H1 (cell line): Measurements from ENCODE around the gene MMEL1. TPM values are rescaled to one million over a fixed set of nuclear protein-coding genes. Genes with fewer than 3 reads are reported as not detected.
"Not testable (repeated sequence)": the region's sequence is repeated elsewhere in the genome, so short reads cannot be mapped to it uniquely, and the experiment has no call there.

Experiments used
- CTCF ChIA-PET: fragments of 300-600 bp; sonication (Branson Sonifier 250); formaldehyde crosslinking; loops from one replicate; lab custom pipeline; 2021; ENCODE audit not compliant: partially characterized antibody; lab: Charles Lee
- POLR2A ChIA-PET: fragments of 300-600 bp; sonication (Branson Sonifier 250); formaldehyde crosslinking; loops from one replicate; lab custom pipeline; 2021; ENCODE audit warnings: inconsistent platforms; ENCODE audit not compliant: partially characterized antibody; lab: Charles Lee
- DNase-seq, 2 experiments: peaks; one replicate each; pipeline versions ENCODE4 v3.0.0 to v3.0.0-alpha.2; 2010 to 2022; ENCODE audit warnings: low spot score in 2 of 2, low read depth in 1 of 2, mixed read lengths in 1 of 2
- FAIRE-seq: peaks from 2 replicates; lab custom pipeline; 2011; peaks lifted over from hg19 to GRCh38; lab: Jason Lieb, UNC
- H2AFZ ChIP-seq: 2 replicates; pipeline ENCODE4 v1.8.1; 2012; ENCODE audit warnings: low read length, inconsistent platforms
- H2AK5ac ChIP-seq: 2 replicates; pipeline ENCODE4 v1.6.1; 2013; ENCODE audit warnings: low read depth, low read length
- H2BK120ac ChIP-seq: replicated peaks from 2 replicates; pipeline ENCODE3; 2013; ENCODE audit warnings: low read depth, low read length, inconsistent platforms
- H2BK12ac ChIP-seq: 2 replicates; pipeline ENCODE4 v1.6.1; 2013; ENCODE audit warnings: low read depth, low read length
- H2BK15ac ChIP-seq: 2 replicates; pipeline ENCODE4 v1.6.1; 2013; ENCODE audit warnings: low read length
- H2BK20ac ChIP-seq: 2 replicates; pipeline ENCODE4 v1.6.1; 2013; ENCODE audit warnings: low read length
- H2BK5ac ChIP-seq: 2 replicates; pipeline ENCODE4 v1.6.1; 2013; ENCODE audit warnings: low read depth, low read length
- H3K14ac ChIP-seq: 2 replicates; pipeline ENCODE4 v1.6.1; 2013; ENCODE audit warnings: inconsistent platforms; ENCODE audit not compliant: insufficient read length
- H3K18ac ChIP-seq: 2 replicates; pipeline ENCODE4 v1.6.1; 2013; ENCODE audit warnings: low read length; ENCODE audit errors: extremely low read depth
- H3K23ac ChIP-seq: 2 replicates; pipeline ENCODE4 v1.6.1; 2013; ENCODE audit warnings: inconsistent platforms; ENCODE audit not compliant: insufficient read length
- H3K23me2 ChIP-seq: 2 replicates; pipeline ENCODE4 v1.6.1; 2013; ENCODE audit warnings: low read depth, low read length
- H3K27ac ChIP-seq: 2 replicates; pipeline ENCODE4 v1.6.1; 2011; ENCODE audit warnings: low read depth, low read length, inconsistent platforms
- H3K27me3 ChIP-seq, 4 experiments: replicated peaks in 1 of 4; 1 replicate in 1 of 4; 2 replicates in 3 of 4; pipeline versions ENCODE4 v1.6.1 to v1.8.1; 2011 to 2013; ENCODE audit warnings: low read length in 3 of 4, mild to moderate bottlenecking in 3 of 4, inconsistent platforms in 2 of 4, mixed read lengths in 2 of 4, moderate library complexity in 1 of 4; ENCODE audit not compliant: control insufficient read depth in 3 of 4, insufficient read depth in 3 of 4; ENCODE audit errors: extremely low read depth in 1 of 4
- H3K36me3 ChIP-seq, 4 experiments: 2 replicates each; pipeline versions ENCODE4 v1.6.1 to v1.8.1; 2011 to 2013; ENCODE audit warnings: mild to moderate bottlenecking in 4 of 4, low read length in 3 of 4, moderate library complexity in 2 of 4, control low read depth in 1 of 4, inconsistent platforms in 1 of 4; ENCODE audit not compliant: insufficient read depth in 4 of 4, control insufficient read depth in 2 of 4
- H3K4ac ChIP-seq: replicated peaks from 2 replicates; pipeline ENCODE3; 2013; ENCODE audit warnings: low read length, low read depth, mixed read lengths, inconsistent platforms; ENCODE audit not compliant: insufficient read length
- H3K4me1 ChIP-seq, 4 experiments: replicated peaks in 1 of 4; 1 replicate in 1 of 4; 2 replicates in 3 of 4; pipeline versions ENCODE4 v1.6.1 to v1.8.1; 2011 to 2013; ENCODE audit warnings: low read length in 3 of 4, inconsistent platforms in 2 of 4, mixed read lengths in 1 of 4; ENCODE audit not compliant: insufficient read depth in 4 of 4, control insufficient read depth in 3 of 4
- H3K4me2 ChIP-seq, 2 experiments: 2 replicates each; pipeline versions ENCODE4 v1.6.1 to v1.8.1; 2011 to 2013; ENCODE audit warnings: low read depth in 2 of 2, low read length in 2 of 2, control low read depth in 1 of 2, inconsistent platforms in 1 of 2, mild to moderate bottlenecking in 1 of 2; ENCODE audit not compliant: insufficient read depth in 1 of 2
- H3K4me3 ChIP-seq, 4 experiments: fragments of 200-600, 300-600 bp in 1 of 4; sonication (generic), shearing (Covaris generic), sonication (Bioruptor Twin) in 1 of 4; 2 replicates each; pipeline versions ENCODE4 v1.5.1 to v1.8.1; 2011 to 2016; ENCODE audit warnings: low read length in 4 of 4, low read depth in 3 of 4, control low read depth in 2 of 4, inconsistent platforms in 2 of 4, mild to moderate bottlenecking in 2 of 4, mixed read lengths in 1 of 4, moderate library complexity in 1 of 4; ENCODE audit not compliant: insufficient read depth in 2 of 4; ENCODE audit errors: extremely low read depth in 1 of 4
- H3K56ac ChIP-seq: replicated peaks from 2 replicates; pipeline ENCODE3; 2013; ENCODE audit warnings: low read depth, mild to moderate bottlenecking, mixed read lengths, low read length, inconsistent platforms; ENCODE audit not compliant: insufficient read length
- H3K79me1 ChIP-seq: 2 replicates; pipeline ENCODE4 v1.6.1; 2013; ENCODE audit warnings: low read depth, low read length, control low read depth
- H3K79me2 ChIP-seq, 2 experiments: 2 replicates each; pipeline versions ENCODE4 v1.6.1 to v1.8.1; 2012 to 2013; ENCODE audit warnings: low read length in 2 of 2, mild to moderate bottlenecking in 2 of 2, inconsistent platforms in 1 of 2; ENCODE audit not compliant: insufficient read depth in 2 of 2, control insufficient read depth in 1 of 2
- H3K9ac ChIP-seq, 4 experiments: replicated peaks in 1 of 4; 1 replicate in 1 of 4; 2 replicates in 3 of 4; pipeline versions ENCODE4 v1.6.1 to v1.8.1; 2011 to 2013; ENCODE audit warnings: low read depth in 3 of 4, low read length in 3 of 4, control low read depth in 2 of 4, mild to moderate bottlenecking in 2 of 4, moderate library complexity in 2 of 4, inconsistent platforms in 1 of 4; ENCODE audit errors: extremely low read depth in 1 of 4
- H3K9me3 ChIP-seq, 2 experiments: 2 replicates each; pipeline versions ENCODE4 v1.6.1 to v1.8.1; 2012 to 2013; ENCODE audit warnings: mild to moderate bottlenecking in 2 of 2, moderate library complexity in 2 of 2, control low read depth in 1 of 2, inconsistent platforms in 1 of 2, low read depth in 1 of 2, low read length in 1 of 2, mixed read lengths in 1 of 2; ENCODE audit not compliant: insufficient read depth in 2 of 2
- H4K20me1 ChIP-seq, 2 experiments: replicated peaks in 1 of 2; 2 replicates each; pipeline versions ENCODE3 to v1.8.1; 2011 to 2013; ENCODE audit warnings: inconsistent platforms in 2 of 2, low read length in 2 of 2, mild to moderate bottlenecking in 1 of 2; ENCODE audit not compliant: insufficient read depth in 2 of 2, control insufficient read depth in 1 of 2
- H4K5ac ChIP-seq: 2 replicates; pipeline ENCODE4 v1.6.1; 2013; ENCODE audit warnings: low read length, low read depth, mixed read lengths, inconsistent platforms; ENCODE audit not compliant: insufficient read length
- H4K8ac ChIP-seq: 2 replicates; pipeline ENCODE4 v1.8.0; 2013; ENCODE audit warnings: mild to moderate bottlenecking, moderate library complexity, low read length, inconsistent platforms; ENCODE audit not compliant: insufficient read depth; ENCODE audit errors: extremely low read depth
- H4K91ac ChIP-seq: replicated peaks from 2 replicates; pipeline ENCODE3; 2013; ENCODE audit warnings: low read length, mixed read lengths, inconsistent platforms; ENCODE audit not compliant: insufficient read length
- WGBS, 2 experiments: shearing (Covaris generic) in 1 of 2; methylation state at CpG; one replicate each; pipeline versions ENCODE4 v1.1.6 to v1.1.7; 2013 to 2015; ENCODE audit warnings: low lambda C conversion rate in 2 of 2, mixed read lengths in 2 of 2, inconsistent platforms in 1 of 2, low coverage in 1 of 2, missing lambda C conversion rate in 1 of 2; ENCODE audit not compliant: insufficient replicate concordance in 2 of 2, insufficient coverage in 1 of 2, insufficient read length in 1 of 2; ENCODE audit errors: extremely low coverage in 1 of 2, missing lambda C conversion rate in 1 of 2; 5-methylcytosine and 5-hydroxymethylcytosine counted together
- polyA plus RNA-seq, 7 experiments: library from polyadenylated mRNA; depleted of rRNA in 3 of 7; stranded (reverse) in 5 of 7; unstranded in 2 of 7; fragments of >200 nt in 5 of 7; fragments of 200-250 nt in 2 of 7; gene quantifications; 1 replicate in 5 of 7; 2 replicates in 1 of 7; 4 replicates in 1 of 7; pipeline versions ENCODE4 v1.2.1 to v1.2.3, GENCODE V29; 2011 to 2013; ENCODE audit warnings: missing spikeins in 2 of 7, mixed read lengths in 2 of 7
- total RNA-seq: library from RNA; stranded (reverse); fragmentation: NEBNext Ultra II Directional; extraction: Animal tissue kit (Norgen Biotek cat#: 25700); gene quantifications from 2 replicates; pipeline ENCODE4 v1.2.1, GENCODE V29; 2021

Gene MMEL1
- total and polyA plus RNA-seq, 2 of the 8 experiments (the other 6 are each of a cell fraction or from before 2014, with no cell fraction given): 0.91 to 1.7 TPM

- H3K9ac ChIP-seq, H4K20me1 ChIP-seq, H3K56ac ChIP-seq, CTCF ChIA-PET, H3K14ac ChIP-seq, H3K79me2 ChIP-seq, H3K4me2 ChIP-seq, H2AK5ac ChIP-seq, H3K4me1 ChIP-seq, H3K23ac ChIP-seq, DNase-seq, POLR2A ChIA-PET, H4K91ac ChIP-seq, H3K4ac ChIP-seq, H3K36me3 ChIP-seq, H3K9me3 ChIP-seq, H2BK120ac ChIP-seq, H2BK20ac ChIP-seq, H2BK15ac ChIP-seq, H3K23me2 ChIP-seq, H3K79me1 ChIP-seq, H2BK5ac ChIP-seq, FAIRE-seq, H3K4me3 ChIP-seq, H4K8ac ChIP-seq, H2AFZ ChIP-seq, H2BK12ac ChIP-seq, H3K27ac ChIP-seq, H4K5ac ChIP-seq, H3K18ac ChIP-seq: not testable (repeated sequence)
- 66% methylated on average over 7 of the region's 7 CpGs; no CpG with 5 or more reads in 1 of the 2 experiments for WGBS, 2 experiments
- H3K27me3 ChIP-seq: peaks cover 22 to 49% (median 36%) of the 10 kb centered on the region in 4 experiments
These were observed 7.1 kb downstream of the MMEL1 start for GRCh38 chr1:2625748-2626147.
